HG03521 (cell line): Measurements from ENCODE around the gene PQBP1.

ENCODE experiments used
- ATAC-seq: cut with Tn5 transposase; IDR thresholded peaks from one replicate; pipeline ENCODE4 v1.9.1; 2021; ENCODE audit warnings: mild to moderate bottlenecking, moderate library complexity; ENCODE audit not compliant: unreplicated experiment

Gene PQBP1

DNA sequence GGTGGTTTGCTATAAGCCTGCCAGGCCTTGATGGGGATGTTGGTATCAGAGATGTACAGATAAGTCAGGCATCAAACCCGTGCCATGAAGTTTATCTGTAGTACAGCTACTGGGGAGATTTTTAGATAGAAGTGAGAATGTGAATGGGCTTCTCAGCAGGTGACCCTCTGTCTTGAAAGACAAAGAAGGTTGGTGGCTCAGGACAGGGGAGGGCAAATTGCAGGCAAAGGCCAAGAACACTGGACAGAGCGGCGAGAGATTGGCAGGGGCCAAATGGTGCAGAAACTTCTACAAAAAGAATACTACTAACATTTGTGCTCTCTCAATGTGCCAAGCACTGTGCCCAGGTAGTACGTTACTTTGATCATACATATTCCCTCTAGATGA is 23.0 kb downstream of the PQBP1 start:
- no peak for ATAC-seq

DNA sequence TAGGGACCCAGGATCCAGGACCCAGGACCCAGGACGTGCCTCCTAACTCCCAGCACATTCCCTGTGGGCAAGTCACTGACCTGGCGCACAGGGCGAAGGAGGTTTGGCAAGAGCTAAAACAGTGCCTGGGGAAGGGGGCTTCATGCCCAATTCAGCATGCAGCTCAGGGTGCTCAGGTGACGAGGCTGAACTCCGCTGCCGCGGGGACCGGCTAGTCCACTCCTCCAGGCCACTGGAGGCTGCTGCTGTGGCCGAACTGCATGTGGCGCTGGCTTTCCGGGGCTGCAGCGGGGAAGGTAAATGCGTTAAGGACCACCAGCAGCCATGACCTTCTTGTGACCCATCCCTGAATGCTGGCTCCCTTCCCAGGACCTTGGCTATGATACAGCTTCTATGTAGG is 26.0 kb downstream of the PQBP1 start:
- ATAC-seq = no peak

- no peak for ATAC-seq
Observed at GRCh38 chrX:48924270-48924669, 26.5 kb downstream of the PQBP1 start.

DNA sequence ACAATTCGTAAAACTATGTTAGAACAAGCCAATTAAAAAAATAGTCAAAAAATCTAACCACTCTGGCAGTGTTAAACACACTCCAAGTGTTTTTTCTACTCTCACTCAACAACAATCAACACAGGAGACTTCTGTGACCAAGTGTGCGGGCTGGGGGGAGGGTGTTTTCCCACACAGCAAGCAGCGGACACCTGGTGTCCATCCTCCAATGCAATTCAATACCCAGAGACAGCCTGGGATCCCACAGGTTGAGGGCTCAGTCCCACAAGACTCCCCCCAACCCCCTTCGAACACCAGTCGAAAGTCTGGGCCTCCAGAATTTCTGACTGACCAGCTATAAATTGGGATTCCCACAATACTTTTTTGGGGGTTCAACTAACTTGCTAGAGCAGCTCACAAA is 29.4 kb downstream of the PQBP1 start:
- no peak for ATAC-seq

GRCh38 chrX:48927736-48928382 is 30.1 kb downstream of the PQBP1 start:
- ATAC-seq = no peak

DNA sequence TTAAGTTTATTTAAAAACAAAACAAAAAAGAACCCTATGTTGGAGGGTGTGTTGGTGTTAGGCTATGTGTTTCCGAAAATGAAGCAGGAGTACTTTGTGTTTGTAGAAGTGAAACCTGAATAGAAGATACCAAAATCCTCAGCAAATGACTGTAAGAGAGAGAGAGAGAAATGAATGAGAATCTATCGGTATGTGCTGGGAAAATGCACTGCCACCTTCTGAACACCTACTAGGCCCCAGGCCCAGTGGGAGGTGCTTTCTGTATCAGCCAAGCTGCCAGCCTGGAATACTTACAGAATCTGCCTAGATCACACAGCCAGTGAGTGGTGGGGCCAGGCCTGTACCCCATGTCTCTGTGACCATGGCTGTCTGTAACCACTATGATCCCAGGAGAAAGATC is 36.0 kb downstream of the PQBP1 start:
- no peak for ATAC-seq

GRCh38 chrX:48934581-48935300 is 37.0 kb downstream of the PQBP1 start:
- no peak for ATAC-seq

GRCh38 chrX:48935301-48935670 is 37.6 kb downstream of the PQBP1 start:
- no peak for ATAC-seq

DNA sequence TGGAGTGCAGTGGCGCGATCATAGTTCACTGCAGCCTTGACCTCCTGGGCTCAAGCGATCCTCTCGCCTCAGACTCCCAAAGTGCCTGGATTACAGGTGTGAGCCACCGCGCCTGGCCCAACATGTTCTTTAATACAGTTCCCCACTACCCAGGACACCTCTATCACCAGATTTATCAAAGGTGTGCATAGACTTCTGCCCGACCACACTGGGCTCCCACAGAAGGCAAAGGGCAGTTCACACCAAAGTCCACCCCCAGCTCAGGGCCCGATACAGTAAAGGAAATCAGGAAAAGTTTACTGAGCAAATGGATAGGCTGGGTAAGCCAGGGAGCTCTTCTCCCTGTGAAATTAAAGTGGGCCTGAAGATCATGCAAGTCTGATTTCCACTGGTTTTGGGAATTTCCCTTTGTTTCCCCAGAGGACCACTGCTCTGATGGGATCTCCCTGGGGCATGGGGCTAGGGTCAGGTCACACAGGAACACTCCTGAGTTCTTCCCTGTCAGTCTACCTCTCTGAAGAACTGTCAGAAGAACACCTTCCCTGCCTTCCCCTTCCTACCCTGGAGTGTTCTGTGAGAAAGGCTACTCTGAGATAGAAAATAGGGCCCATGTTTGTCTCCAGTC is 38.8 kb downstream of the PQBP1 start:
- ATAC-seq = no peak

DNA sequence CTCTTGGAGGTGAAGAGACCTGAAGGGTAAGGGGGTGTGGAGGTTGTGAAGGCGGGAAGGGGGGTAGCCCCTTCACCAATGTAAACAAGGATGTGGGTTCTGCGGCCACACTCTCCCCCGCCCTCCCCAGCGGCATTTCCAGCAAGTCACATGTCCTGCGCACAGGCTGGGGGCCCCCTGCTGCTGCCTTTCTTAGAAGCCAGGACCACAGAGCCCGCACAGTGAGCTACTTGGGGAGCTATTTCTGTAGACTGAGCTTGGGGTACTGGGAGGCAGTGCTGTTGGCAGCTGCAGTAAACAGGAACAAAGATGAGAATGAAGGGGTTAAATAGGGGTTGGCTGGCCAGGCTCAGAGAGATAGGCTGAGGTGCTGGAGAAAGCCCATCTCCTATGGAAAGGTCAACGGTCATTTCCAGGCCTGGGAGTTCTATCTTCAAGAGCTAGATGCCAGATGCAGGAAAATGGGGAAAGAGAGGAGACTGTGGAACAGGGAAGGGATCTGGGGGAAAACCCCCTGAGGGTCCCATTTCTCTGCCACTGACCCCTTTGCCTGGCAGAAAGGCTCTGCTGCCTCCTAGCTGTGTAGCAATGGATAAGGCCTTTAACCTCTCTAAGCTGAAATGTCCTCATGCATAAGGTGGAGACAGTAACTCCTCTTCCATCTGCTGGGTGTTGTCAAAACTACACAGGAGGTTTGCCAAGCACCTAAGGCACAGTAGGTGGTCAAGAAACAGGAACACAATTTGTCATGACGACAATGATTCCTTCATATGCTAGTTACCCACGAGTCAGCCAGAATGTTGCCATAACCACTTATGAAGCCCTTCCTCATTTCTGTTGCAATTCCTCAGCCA is 39.6 kb downstream of the PQBP1 start:
- ATAC-seq = peak; percentile 62

DNA sequence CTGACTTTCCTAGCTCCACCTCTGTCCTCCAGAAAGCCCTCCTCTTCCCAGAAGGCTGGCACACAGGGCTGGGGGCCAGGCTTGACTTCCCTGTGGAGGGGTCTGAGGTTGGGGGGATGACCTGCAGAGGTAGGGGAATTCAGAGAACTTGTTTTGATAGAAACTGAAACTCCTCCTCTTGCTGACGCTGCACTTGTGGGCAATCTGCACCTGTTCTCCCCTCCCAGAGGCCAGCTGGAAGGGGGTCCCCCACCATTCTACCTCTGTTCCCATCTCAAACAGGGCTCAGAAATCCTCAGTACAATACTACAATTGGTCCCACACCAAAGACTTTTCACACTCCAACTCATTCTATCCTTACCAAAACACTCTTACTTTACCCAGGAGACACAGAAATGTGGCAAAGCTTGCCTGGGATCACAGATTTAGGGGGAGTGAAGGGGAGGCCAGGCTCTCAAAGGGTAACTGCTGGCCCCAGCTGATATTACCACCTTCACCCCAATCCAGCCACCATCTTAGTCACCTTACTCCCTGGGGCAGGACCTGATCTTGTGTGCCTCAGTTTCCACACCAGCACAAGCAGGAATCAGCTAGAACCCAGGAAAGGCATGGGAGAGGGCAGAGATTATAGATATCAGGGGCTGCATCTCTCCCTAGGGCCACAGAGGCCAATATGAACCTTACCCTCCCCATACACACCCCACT is 41.1 kb downstream of the PQBP1 start:
- ATAC-seq = peak; percentile 44

DNA sequence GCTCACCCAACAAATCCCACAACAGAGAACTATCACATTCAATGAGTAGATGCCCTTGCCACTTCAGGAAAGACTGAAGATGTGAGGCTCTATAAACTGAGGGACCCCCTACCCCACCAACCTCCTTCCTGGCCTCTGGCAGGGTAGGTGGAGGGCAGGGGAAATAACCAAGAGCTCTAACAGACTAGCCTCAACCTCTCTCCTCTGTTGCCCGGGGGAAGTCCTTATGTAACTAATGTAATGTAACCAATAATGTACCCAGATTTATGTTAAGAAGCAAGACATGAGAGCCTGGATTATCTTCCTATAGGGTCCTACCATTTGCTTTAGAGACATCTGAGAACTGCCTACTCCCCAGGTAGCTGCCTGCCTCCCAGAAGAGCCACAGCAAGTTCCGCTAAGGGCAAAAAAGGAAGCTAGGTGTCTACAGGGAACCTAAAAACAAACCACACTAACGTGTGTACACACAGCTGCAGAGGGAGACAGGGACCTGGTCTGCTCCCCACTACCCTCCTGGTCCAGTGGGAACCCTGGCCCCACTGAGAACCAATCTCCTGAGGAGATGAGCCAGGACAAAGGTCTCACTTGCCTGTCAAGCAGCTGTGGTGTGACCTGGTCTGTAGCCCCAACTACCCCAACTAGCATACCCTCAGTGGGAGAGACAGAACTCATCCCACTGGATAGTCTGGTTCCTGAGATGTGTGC is 41.9 kb downstream of the PQBP1 start:
- ATAC-seq = no peak

GRCh38 chrX:48940404-48940955 is 42.8 kb downstream of the PQBP1 start:
- no peak for ATAC-seq

- ATAC-seq = no peak
Observed at GRCh38 chrX:48942895-48943294, 45.2 kb downstream of the PQBP1 start.

GRCh38 chrX:48945517-48946348 is 48.0 kb downstream of the PQBP1 start:
- ATAC-seq = no peak

DNA sequence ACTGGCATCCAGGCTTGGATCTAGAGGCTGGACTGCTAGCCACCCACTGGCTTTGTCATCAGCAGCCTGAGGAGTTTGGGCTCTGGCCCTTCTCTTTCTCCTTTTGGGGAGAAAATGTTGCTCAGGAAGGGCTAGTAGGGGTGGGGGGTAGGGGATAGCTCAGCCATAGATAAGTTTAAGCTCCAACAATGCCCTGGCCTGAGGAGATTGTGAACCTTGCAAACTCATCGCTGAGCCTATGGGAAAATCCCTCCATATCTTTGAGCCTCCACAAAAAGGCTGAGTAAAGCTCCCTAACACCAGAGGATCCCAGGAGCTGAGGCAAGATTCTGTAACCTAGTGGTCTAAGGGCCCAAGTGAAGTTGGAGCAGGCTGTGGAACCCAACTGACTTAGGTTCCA is 50.9 kb downstream of the PQBP1 start:
- ATAC-seq = no peak
